HL-60 (cell line): ENCODE results near the gene USP14.

Experiments used
- CTCF ChIP-seq: IDR thresholded peaks from one replicate; pipeline ENCODE4 v1.5.1; 2011; ENCODE audit warnings: low read length, control low read depth, inconsistent platforms; ENCODE audit not compliant: insufficient read depth
- POLR2AphosphoS5 ChIP-seq: IDR thresholded peaks from 2 replicates; pipeline ENCODE4 v1.6.1; 2012; ENCODE audit warnings: low read depth

DNA sequence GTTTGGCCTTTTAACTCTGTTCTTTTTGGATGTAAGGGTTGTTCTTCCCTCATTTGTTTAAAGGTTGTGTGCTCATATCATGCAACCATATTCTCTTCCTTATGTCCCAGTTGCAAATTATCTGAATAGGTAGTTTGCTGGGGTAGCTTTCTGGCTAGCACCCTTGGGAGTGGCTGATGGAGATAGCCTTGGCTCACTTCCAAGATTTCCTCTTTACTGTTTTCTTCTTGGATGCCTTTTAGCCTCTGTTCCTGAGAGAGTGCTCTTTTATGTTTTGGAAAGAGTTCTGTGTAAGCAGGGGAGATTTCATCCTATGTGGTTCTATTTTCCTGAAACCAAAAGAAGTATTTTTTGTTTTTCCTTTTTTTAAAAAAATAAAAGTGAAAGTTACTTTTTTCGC is 25.4 kb downstream of the USP14 start:
- TF ChIP-seq POLR2AphosphoS5 (no peak), CTCF (no peak)
